HG03060 (cell line): ENCODE results near the gene TSPAN3.

Experiments used
- ATAC-seq: cut with Tn5 transposase; IDR thresholded peaks from one replicate; pipeline ENCODE4 v1.9.1; 2021; ENCODE audit warnings: low read depth, moderate number of reproducible peaks; ENCODE audit not compliant: unreplicated experiment

The TSPAN3 gene

GRCh38 chr15:76993114-76993725 lies 77.7 kb downstream of the TSPAN3 start:
- no peak for ATAC-seq

GRCh38 chr15:76991741-76992645 lies 78.9 kb downstream of the TSPAN3 start:
- ATAC-seq: no peak
